Choroid plexus epithelial cell (primary cell): ENCODE measurements around the gene PRKAG3.
A peak's percentile ranks its signal among the peaks of the same experiment; 100 is the strongest.

Source experiments
- DNase-seq: peaks from one replicate; pipeline ENCODE4 v3.0.0-alpha.2; 2010; ENCODE audit warnings: low read depth
- H3K4me3 ChIP-seq: 2 replicates; pipeline ENCODE4 v1.5.1; 2011; ENCODE audit warnings: low read depth, mild to moderate bottlenecking, control low read depth, low read length, moderate library complexity
- CTCF ChIP-seq: conservative IDR thresholded peaks from 2 replicates; pipeline ENCODE4 v1.5.1; 2011; ENCODE audit warnings: low read depth, mild to moderate bottlenecking, control low read depth, inconsistent platforms, low read length, moderate library complexity

The PRKAG3 gene

DNA sequence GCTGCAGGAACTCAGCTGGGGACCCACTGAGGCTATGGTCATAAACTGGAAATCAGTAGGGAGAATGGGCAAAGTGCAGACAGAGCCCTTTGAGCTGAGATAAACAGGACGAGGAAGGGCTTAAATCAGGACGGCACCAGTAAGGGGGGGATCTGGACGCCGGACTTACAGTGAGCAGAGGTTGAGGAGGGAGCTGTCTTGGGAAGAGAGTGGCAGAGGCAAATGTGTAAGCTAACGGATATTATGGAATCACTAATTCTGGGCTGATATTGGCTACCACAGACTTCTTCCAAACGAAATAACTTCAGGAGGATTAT lies 49.1 kb downstream of the PRKAG3 start:
- peak; percentile 26 for DNase-seq
- peak overlapping the region; percentile 70 for H3K4me3 ChIP-seq
- no peak for TF ChIP-seq CTCF

DNA sequence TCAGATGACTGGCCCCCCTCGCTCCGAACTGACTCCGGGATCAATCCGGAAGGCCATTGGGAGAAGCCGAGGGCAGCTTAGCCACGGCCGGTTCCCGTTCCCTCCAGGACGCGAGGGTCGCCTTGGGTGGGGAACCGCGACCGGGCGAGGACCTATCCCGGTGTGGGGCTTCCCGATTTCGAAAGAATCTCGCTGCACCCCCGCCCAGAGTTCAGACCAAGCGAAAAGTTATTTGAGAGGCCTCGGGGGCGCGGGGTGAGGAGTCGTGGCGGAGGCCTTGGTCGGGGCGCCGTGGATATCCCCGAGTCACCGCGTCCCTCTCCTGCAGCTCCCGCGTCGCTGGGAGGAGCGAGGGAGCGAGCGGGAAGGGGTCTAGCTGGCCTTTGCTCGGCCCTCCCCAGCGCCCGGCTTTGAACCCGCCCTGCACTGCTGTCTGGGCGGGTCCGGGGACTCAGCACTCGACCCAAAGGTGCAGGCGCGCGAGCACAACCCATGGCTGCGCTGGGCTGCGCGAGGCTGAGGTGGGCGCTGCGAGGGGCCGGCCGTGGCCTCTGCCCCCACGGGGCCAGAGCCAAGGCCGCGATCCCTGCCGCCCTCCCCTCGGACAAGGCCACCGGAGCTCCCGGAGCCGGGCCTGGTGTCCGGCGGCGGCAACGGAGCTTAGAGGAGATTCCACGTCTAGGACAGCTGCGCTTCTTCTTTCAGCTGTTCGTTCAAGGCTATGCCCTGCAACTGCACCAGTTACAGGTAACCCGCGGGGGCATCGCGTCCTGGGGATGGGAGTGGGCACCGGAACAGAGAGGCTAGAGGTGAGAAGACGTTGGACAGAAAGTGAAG lies 49.7 kb downstream of the PRKAG3 start, which contains the start of gene CYP27A1:
Gene CYP27A1 (plus strand): TSS at position 457 of the 837 bp plus-strand sequence. CDS start 36 bp downstream, at position 493.
- DNase-seq = peak; percentile 31
- TF ChIP-seq CTCF = no peak
- peak within 1 kb of the TSS; percentile 70 for H3K4me3 ChIP-seq

GRCh38 chr2:218780851-218781690 lies 50.5 kb downstream of the PRKAG3 start:
- no peak for TF ChIP-seq CTCF
- no peak for DNase-seq
- peak overlapping the region; percentile 70 for H3K4me3 ChIP-seq

- DNase-seq = no peak
- no peak overlapping the region for H3K4me3 ChIP-seq
- TF ChIP-seq CTCF = no peak
These were observed 51.6 kb downstream of the PRKAG3 start for GRCh38 chr2:218780046-218780445.

DNA sequence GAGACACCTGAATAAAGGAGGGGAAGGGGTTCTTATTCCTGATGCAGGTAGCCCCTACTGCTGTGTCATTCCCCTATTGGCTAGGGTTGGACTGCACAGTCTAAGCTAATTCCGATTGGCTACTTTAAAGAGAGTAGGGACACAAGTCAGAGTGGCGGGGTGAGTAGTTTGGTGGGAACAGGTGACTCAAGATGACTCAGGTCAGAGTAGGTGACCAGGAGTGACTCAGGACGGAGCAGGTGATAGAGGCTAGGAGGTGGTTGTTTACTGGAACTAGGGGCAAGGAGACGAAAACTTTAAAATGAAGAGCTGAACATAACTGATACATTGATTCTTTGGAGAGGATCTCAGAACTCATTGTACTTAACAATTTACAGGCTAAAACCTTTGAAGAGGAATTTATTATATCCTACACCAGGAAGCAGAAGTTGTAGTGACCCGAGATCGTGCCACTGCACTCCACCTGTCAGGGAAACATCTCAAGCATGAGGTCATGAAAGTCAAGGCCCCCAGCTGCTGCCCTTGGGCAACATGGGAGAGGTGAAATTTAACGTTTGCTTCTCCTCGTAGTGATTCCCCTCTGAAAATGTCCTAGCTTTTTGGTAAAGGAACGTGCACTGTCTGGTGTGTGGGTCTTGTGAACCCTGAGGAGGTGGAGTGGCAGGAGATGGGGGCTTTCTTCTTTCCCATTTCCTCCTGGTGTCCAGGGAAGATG lies 54.2 kb downstream of the PRKAG3 start:
- DNase-seq = no peak
- no peak for TF ChIP-seq CTCF
- no peak overlapping the region for H3K4me3 ChIP-seq

DNA sequence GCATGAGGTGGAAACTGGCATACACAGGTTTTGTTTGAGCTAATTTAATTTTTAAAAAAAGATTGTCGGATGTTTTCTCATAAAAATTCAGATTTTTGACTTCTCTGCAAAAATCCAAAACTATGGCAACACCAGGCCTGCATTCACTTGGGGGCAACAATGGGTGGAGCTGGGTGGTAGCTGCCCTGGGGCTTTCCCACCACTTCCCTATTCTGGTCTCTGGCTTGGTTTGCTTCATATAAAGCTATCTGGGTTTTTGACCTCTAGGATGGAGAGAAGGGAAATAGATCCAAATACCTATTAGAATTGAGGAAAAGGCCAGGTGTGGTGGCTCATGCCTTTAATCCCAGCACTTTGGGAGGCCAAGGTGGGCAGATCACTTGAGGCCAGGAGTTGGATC lies 55.1 kb downstream of the PRKAG3 start:
- no peak for DNase-seq
- TF ChIP-seq CTCF = no peak
- no peak overlapping the region for H3K4me3 ChIP-seq
